Measurements from ENCODE around the gene SFXN5. TPM values are rescaled to one million over a fixed set of nuclear protein-coding genes. Genes with fewer than 3 reads are reported as not detected.
"Not testable (repeated sequence)": the region's sequence is repeated elsewhere in the genome, so short reads cannot be mapped to it uniquely, and the experiment has no call there.

The SFXN5 gene, protein sequence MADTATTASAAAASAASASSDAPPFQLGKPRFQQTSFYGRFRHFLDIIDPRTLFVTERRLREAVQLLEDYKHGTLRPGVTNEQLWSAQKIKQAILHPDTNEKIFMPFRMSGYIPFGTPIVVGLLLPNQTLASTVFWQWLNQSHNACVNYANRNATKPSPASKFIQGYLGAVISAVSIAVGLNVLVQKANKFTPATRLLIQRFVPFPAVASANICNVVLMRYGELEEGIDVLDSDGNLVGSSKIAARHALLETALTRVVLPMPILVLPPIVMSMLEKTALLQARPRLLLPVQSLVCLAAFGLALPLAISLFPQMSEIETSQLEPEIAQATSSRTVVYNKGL
- total RNA-seq: 10 to 100 TPM; 16.1 to 26.4 TPM

GRCh38 chr2:73071360-73072128 is at the start of gene SFXN5:
TSS of gene SFXN5 (minus strand) at chr2:73071712. CDS start at chr2:73071705, 7 bp downstream.
- TF ChIP-seq, protein P1, sequence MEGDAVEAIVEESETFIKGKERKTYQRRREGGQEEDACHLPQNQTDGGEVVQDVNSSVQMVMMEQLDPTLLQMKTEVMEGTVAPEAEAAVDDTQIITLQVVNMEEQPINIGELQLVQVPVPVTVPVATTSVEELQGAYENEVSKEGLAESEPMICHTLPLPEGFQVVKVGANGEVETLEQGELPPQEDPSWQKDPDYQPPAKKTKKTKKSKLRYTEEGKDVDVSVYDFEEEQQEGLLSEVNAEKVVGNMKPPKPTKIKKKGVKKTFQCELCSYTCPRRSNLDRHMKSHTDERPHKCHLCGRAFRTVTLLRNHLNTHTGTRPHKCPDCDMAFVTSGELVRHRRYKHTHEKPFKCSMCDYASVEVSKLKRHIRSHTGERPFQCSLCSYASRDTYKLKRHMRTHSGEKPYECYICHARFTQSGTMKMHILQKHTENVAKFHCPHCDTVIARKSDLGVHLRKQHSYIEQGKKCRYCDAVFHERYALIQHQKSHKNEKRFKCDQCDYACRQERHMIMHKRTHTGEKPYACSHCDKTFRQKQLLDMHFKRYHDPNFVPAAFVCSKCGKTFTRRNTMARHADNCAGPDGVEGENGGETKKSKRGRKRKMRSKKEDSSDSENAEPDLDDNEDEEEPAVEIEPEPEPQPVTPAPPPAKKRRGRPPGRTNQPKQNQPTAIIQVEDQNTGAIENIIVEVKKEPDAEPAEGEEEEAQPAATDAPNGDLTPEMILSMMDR (IDR thresholded peaks at IDR 0.05): no peak
- H3K4me1 ChIP-seq: peaks cover 3% of the 10 kb centered on the region

DNA sequence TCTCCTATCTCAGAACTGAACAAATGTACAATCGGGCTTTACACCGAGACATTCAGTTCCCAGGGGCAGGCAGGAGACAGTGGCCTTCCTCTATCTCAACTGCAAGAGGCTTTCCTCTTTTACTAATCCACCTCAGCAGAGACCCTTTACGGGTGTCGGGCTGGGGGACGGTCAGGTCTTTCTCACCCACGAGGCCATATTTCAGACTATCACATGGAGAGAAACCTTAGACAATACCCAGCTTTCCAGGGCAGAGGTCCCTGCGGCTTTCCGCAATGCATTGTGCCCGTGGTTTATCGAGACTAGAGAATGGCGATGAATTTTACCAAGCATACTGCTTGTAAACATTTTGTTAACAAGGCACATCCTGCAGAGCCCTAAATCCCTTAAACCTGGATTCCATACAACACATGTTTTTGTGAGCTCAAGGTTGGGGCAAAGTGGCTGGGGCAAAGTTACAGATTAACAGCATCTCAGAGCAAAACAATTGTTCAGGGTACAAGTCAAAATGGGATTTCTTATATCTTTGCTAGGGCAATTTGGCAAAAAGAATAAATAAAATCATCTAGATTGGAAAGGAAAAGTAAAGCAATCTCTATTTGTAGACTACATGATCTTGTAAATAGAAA is 48.2 kb upstream of the SFXN5 start:
- H3K27ac ChIP-seq; H3K9me3 ChIP-seq; H3K4me1 ChIP-seq; DNase-seq; H3K36me3 ChIP-seq; H3K4me3 ChIP-seq; intact Hi-C loops (cut with DNase I); H3K9ac ChIP-seq (ENCODE audit: low read depth in 2 of 2, low read length in 2 of 2); H3K27me3 ChIP-seq: not testable (repeated sequence)

More at GRCh38 chr2:73071360-73072128, at the start of gene SFXN5:
- DNase-seq: peak; percentile 99
- Histone ChIP-seq H3K9me3 (no peaks in the 10 kb centered on the region), H3K36me3 (no peaks in the 10 kb centered on the region), H3K9ac (ENCODE audit: low read depth in 2 of 2, low read length in 2 of 2) (peak within 1 kb of the TSS; percentile 86 to 96), H3K27me3 (no peaks in the 10 kb centered on the region), H3K27ac (peak within 1 kb of the TSS; percentile 93), H3K4me3 (peak within 1 kb of the TSS; percentile 83)
- intact Hi-C loops (cut with DNase I): loop anchor here (5.0 kb wide), 1 partner anchor 184 kb away; the partner anchor contains the start of gene SPR

- TF ChIP-seq, protein P1 (IDR thresholded peaks at IDR 0.05): no peak
- H3K4me3 ChIP-seq: no peak overlapping the region
- no peaks in the 10 kb centered on the region for H3K9me3 ChIP-seq
- intact Hi-C loops (cut with DNase I): no loop called here
- H3K4me1 ChIP-seq: no peaks in the 10 kb centered on the region
- H3K27ac ChIP-seq: no peak overlapping the region
- DNase-seq: no peak
- H3K36me3 ChIP-seq: no peaks in the 10 kb centered on the region
- H3K9ac ChIP-seq (ENCODE audit: low read depth in 2 of 2, low read length in 2 of 2): no peak overlapping the region
- H3K27me3 ChIP-seq: no peaks in the 10 kb centered on the region
Measured at GRCh38 chr2:73117441-73117840, 45.9 kb upstream of the SFXN5 start.

GRCh38 chr2:73116182-73116960 is 44.9 kb upstream of the SFXN5 start:
- intact Hi-C loops (cut with DNase I): no loop called here
- no peak overlapping the region for H3K9ac ChIP-seq (ENCODE audit: low read depth in 2 of 2, low read length in 2 of 2)
- H3K9me3 ChIP-seq: no peaks in the 10 kb centered on the region
- no peaks in the 10 kb centered on the region for H3K27me3 ChIP-seq
- TF ChIP-seq, protein P1 (IDR thresholded peaks at IDR 0.05): no peak
- no peaks in the 10 kb centered on the region for H3K36me3 ChIP-seq
- no peak overlapping the region for H3K4me3 ChIP-seq
- H3K27ac ChIP-seq: no peak overlapping the region
- H3K4me1 ChIP-seq: no peaks in the 10 kb centered on the region
- no peak for DNase-seq

DNA sequence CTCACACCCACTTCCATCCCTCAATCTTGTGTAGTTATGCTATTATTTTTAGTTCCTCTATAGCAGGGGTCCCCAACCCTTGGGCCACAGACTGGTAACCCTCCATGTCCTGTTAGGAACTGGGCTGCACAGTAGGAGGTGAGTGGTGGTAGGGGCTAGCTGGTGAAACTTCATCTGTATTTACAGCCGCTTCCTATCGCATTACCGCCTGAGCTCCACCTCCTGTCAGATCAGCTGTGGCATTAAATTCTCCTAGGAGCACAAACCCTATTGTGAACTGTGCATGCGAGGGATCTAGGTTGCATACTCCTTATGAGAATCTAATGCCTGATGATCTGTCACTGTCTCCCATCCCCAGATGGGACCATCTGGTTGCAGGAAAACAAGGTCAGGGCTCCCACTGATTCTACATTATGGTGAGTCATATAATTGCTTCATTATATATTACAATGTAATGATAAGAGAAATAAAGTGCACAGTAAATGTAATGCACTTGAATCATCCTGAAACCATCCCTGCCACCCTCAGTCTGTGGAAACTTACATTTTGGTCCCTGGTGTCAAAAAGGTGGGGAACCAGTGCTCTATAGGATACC is 42.9 kb upstream of the SFXN5 start:
- H3K36me3 ChIP-seq: no peaks in the 10 kb centered on the region
- H3K4me1 ChIP-seq: no peaks in the 10 kb centered on the region
- intact Hi-C loops (cut with DNase I): no loop called here
- no peak overlapping the region for H3K9ac ChIP-seq (ENCODE audit: low read depth in 2 of 2, low read length in 2 of 2)
- TF ChIP-seq, protein P1 (IDR thresholded peaks at IDR 0.05): no peak
- no peak overlapping the region for H3K4me3 ChIP-seq
- no peaks in the 10 kb centered on the region for H3K9me3 ChIP-seq
- no peak overlapping the region for H3K27ac ChIP-seq
- DNase-seq: no peak
- H3K27me3 ChIP-seq: no peaks in the 10 kb centered on the region
